PC-9 (cell line): ENCODE data around the gene IFI27L2. TPM values are rescaled to one million over a fixed set of nuclear protein-coding genes. Genes with fewer than 3 reads are reported as not detected.

Source experiments
- BruUV-seq: library from RNA; stranded (reverse); fragments of 400-500 nt; replicated peaks from 2 replicates; lab custom pipeline; 2021; lab: Mats Ljungman, UMichigan
- CTCF ChIA-PET: fragments of 300-600 bp; sonication (Branson Sonifier 250); formaldehyde crosslinking; loops from one replicate; lab custom pipeline; 2022; ENCODE audit warnings: antibody characterized with exemption; lab: Charles Lee
- POLR2A ChIA-PET: fragments of 300-600 bp; sonication (Branson Sonifier 250); formaldehyde crosslinking; loops from one replicate; lab custom pipeline; 2022; ENCODE audit warnings: antibody characterized with exemption; ENCODE audit not compliant: unreplicated experiment; lab: Charles Lee
- DNase-seq, 2 experiments: peaks; one replicate each; pipeline versions ENCODE4 v3.0.0 to v3.0.0-alpha.2; 2015 to 2022; ENCODE audit warnings: mixed read lengths in 1 of 2
- H2AFZ ChIP-seq: fragments of 200-600 bp; sonication (generic); 2 replicates; pipeline ENCODE4 v1.8.1; 2017; ENCODE audit warnings: antibody characterized with exemption
- H3F3A ChIP-seq: fragments of 200-600 bp; sonication (generic); 2 replicates; pipeline ENCODE4 v1.8.1; 2017; ENCODE audit warnings: antibody characterized with exemption, mild to moderate bottlenecking, low read depth; ENCODE audit not compliant: insufficient read depth
- H3K27ac ChIP-seq: fragments of 200-600 bp; sonication (generic); 2 replicates; pipeline ENCODE4 v1.6.1; 2016; ENCODE audit warnings: mixed run types
- H3K27me3 ChIP-seq: fragments of 200-600 bp; sonication (generic); 2 replicates; pipeline ENCODE4 v1.6.1; 2016; ENCODE audit warnings: low read depth, mixed run types; ENCODE audit not compliant: insufficient read depth
- H3K36me3 ChIP-seq: fragments of 200-600 bp; sonication (generic); 2 replicates; pipeline ENCODE4 v1.6.1; 2016; ENCODE audit warnings: low read depth, mixed run types
- H3K4me1 ChIP-seq: fragments of 200-600 bp; sonication (generic); replicated peaks from 2 replicates; pipeline ENCODE4 v1.6.1; 2016; ENCODE audit warnings: mixed run types; ENCODE audit not compliant: insufficient read depth
- H3K4me2 ChIP-seq: fragments of 200-600 bp; sonication (generic); 2 replicates; pipeline ENCODE4 v1.6.1; 2017; ENCODE audit warnings: mixed run types
- H3K4me3 ChIP-seq: fragments of 200-600 bp; sonication (generic); 2 replicates; pipeline ENCODE4 v1.6.1; 2016; ENCODE audit warnings: mixed run types
- H3K79me2 ChIP-seq: fragments of 200-600 bp; sonication (generic); 2 replicates; pipeline ENCODE4 v1.6.1; 2017; ENCODE audit warnings: low read depth, mixed run types
- H3K9me2 ChIP-seq: fragments of 200-600 bp; sonication (generic); 2 replicates; pipeline ENCODE4 v1.8.1; 2017; ENCODE audit warnings: mild to moderate bottlenecking; ENCODE audit not compliant: insufficient read depth
- H3K9me3 ChIP-seq: fragments of 200-600 bp; sonication (generic); 2 replicates; pipeline ENCODE4 v1.8.1; 2016; ENCODE audit warnings: low read depth; ENCODE audit not compliant: insufficient read depth
- H4K20me1 ChIP-seq: fragments of 200-600 bp; sonication (generic); 2 replicates; pipeline ENCODE4 v1.8.1; 2017; ENCODE audit not compliant: insufficient read depth
- CTCF ChIP-seq: fragments of 200-600 bp; sonication (generic); conservative IDR thresholded peaks from 2 replicates; pipeline ENCODE4 v1.6.1; 2017; ENCODE audit warnings: mixed run types, antibody characterized with exemption, mild to moderate bottlenecking, moderate library complexity
- EZH2 ChIP-seq: fragments of 200-600 bp; sonication (generic); IDR thresholded peaks from 2 replicates; pipeline ENCODE4 v1.8.0; 2017; ENCODE audit warnings: antibody characterized with exemption, low read depth
- intact Hi-C: fragments of 100-400 bp; cut with micrococcal nuclease; formaldehyde crosslinking; loops from one replicate; pipeline ENCODE4 v1.10.0; 2022; ENCODE audit not compliant: unreplicated experiment
- total RNA-seq: library from RNA; stranded (reverse); gene quantifications from 2 replicates; pipeline ENCODE4 v1.2.3, GENCODE V29; 2021

IFI27L2 gene
- total RNA-seq, 1 experiment from 2014 or later = 5.4 TPM

- H2AFZ ChIP-seq = no peak overlapping the region
- H3K9me2 ChIP-seq = no peaks in the 10 kb centered on the region; the same call in 1 of the 2 replicates
- no peaks in the 10 kb centered on the region for H3K4me1 ChIP-seq
- H3K4me2 ChIP-seq = no peak overlapping the region
- no peak for DNase-seq
- H4K20me1 ChIP-seq = no peaks in the 10 kb centered on the region
- CTCF ChIA-PET = no interaction called here
- no peak overlapping the region for H3K4me3 ChIP-seq
- BruUV-seq = no TSS peak
- H3K27ac ChIP-seq = no peak overlapping the region
- no peaks in the 10 kb centered on the region for H3K79me2 ChIP-seq
- intact Hi-C loops = no loop called here
- no peaks in the 10 kb centered on the region for H3K36me3 ChIP-seq
- H3F3A ChIP-seq = no peaks in the 10 kb centered on the region
- POLR2A ChIA-PET = no interaction called here
- H3K9me3 ChIP-seq = no peaks in the 10 kb centered on the region
- peaks cover 16% of the 10 kb centered on the region for H3K27me3 ChIP-seq
- TF ChIP-seq EZH2 = no peak
- no peak for TF ChIP-seq CTCF
Measured at GRCh38 chr14:94175747-94176146, 46.3 kb upstream of the IFI27L2 start.

- H2AFZ ChIP-seq = no peak overlapping the region
Measured at GRCh38 chr14:94175011-94175745, 45.8 kb upstream of the IFI27L2 start.

GRCh38 chr14:94174604-94175010 lies 45.2 kb upstream of the IFI27L2 start:
- Histone ChIP-seq H3K79me2 (no peaks in the 10 kb centered on the region), H3K27ac (no peak overlapping the region), H3K9me2 (no peaks in the 10 kb centered on the region; the same call in 1 of the 2 replicates), H2AFZ (peak overlapping the region; percentile 55; the same call in 1 of the 2 replicates), H4K20me1 (no peaks in the 10 kb centered on the region), H3K4me3 (peak overlapping the region; percentile 45; the same call in 1 of the 2 replicates), H3K36me3 (no peaks in the 10 kb centered on the region), H3K4me2 (peak overlapping the region; percentile 72), H3K27me3 (peaks cover 16% of the 10 kb centered on the region), H3K4me1 (no peaks in the 10 kb centered on the region), H3F3A (no peaks in the 10 kb centered on the region), H3K9me3 (no peaks in the 10 kb centered on the region)
- intact Hi-C loops = no loop called here
- BruUV-seq = no TSS peak
- no peak for DNase-seq
- TF ChIP-seq EZH2 (no peak), CTCF (no peak)
- POLR2A ChIA-PET = no interaction called here
- CTCF ChIA-PET = no interaction called here

More at GRCh38 chr14:94175011-94175745, 45.8 kb upstream of the IFI27L2 start:
- no peaks in the 10 kb centered on the region for H3K4me1 ChIP-seq
- POLR2A ChIA-PET = no interaction called here
- no peaks in the 10 kb centered on the region for H3K79me2 ChIP-seq
- no peak for TF ChIP-seq EZH2
- no peak for TF ChIP-seq CTCF
- no peak overlapping the region for H3K4me3 ChIP-seq
- no peaks in the 10 kb centered on the region for H4K20me1 ChIP-seq
- no peaks in the 10 kb centered on the region for H3F3A ChIP-seq
- H3K36me3 ChIP-seq = no peaks in the 10 kb centered on the region
- H3K4me2 ChIP-seq = no peak overlapping the region
- CTCF ChIA-PET = no interaction called here
- H3K9me2 ChIP-seq = no peaks in the 10 kb centered on the region; the same call in 1 of the 2 replicates
- no peak for DNase-seq
- H3K27ac ChIP-seq = no peak overlapping the region
- no peaks in the 10 kb centered on the region for H3K9me3 ChIP-seq
- intact Hi-C loops = no loop called here
- BruUV-seq = no TSS peak
- H3K27me3 ChIP-seq = peaks cover 16% of the 10 kb centered on the region
